Medulla oblongata (tissue), 1 donor: Measurements from ENCODE around the gene EBF3.

Source experiments
- DNase-seq: peaks from one replicate; pipeline ENCODE4 v3.0.0-alpha.2; 2015; ENCODE audit errors: extremely low spot score

Gene EBF3

GRCh38 chr10:129945064-129945463 lies 19.0 kb downstream of the EBF3 start:
- no peak for DNase-seq

DNA sequence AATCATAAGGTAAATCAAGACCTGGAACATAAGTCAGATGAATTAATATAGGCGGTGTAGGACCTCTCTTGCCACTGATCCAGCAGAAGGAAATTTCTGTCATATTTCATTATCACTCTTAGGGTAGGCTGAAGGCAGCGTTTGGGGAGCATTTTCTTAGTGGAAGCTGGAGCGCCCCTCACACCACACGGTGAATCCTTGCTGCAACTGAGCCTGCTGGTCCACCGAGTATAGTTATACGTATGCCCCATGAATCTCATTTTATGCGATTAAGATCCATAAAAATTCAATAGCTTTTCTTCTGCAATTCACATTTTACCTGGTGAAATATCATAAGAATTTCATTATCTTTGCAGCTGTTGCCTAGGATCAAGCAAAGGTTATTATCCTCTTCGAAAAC lies 19.6 kb downstream of the EBF3 start:
- no peak for DNase-seq

GRCh38 chr10:129942936-129943715 lies 20.9 kb downstream of the EBF3 start:
- no peak for DNase-seq

DNA sequence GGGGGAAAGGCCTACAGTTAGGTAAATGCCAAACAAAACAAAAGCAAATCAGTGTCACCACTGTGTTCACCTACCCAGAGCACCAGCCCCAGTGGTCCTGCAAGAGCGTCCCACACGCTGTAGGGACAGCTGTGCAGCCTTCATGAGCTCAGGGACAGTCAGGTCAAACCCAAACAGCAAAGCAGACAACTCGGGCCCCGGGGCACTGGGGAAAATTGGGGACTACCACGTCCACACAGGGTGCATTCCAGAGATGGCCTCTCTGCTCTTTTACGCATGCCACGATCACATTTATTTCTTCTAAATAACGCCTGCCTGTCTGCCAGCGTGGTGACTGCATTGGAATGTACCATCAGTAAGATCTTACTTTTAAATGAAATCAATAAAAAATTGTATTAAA lies 21.7 kb downstream of the EBF3 start:
- DNase-seq, result no peak

DNA sequence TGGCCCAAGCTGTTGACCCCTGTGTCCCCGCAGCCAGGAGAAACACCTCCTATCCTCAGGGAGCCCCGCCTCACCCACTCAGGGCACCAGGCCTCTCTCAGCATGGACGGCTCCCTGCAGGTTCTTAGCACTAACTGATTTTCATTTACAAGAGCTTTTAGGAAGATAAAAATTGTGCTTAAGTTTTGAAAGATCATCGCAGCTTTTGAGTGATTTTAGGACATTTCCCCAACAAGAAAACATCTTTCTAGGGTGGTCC lies 22.1 kb downstream of the EBF3 start:
- no peak for DNase-seq

DNA sequence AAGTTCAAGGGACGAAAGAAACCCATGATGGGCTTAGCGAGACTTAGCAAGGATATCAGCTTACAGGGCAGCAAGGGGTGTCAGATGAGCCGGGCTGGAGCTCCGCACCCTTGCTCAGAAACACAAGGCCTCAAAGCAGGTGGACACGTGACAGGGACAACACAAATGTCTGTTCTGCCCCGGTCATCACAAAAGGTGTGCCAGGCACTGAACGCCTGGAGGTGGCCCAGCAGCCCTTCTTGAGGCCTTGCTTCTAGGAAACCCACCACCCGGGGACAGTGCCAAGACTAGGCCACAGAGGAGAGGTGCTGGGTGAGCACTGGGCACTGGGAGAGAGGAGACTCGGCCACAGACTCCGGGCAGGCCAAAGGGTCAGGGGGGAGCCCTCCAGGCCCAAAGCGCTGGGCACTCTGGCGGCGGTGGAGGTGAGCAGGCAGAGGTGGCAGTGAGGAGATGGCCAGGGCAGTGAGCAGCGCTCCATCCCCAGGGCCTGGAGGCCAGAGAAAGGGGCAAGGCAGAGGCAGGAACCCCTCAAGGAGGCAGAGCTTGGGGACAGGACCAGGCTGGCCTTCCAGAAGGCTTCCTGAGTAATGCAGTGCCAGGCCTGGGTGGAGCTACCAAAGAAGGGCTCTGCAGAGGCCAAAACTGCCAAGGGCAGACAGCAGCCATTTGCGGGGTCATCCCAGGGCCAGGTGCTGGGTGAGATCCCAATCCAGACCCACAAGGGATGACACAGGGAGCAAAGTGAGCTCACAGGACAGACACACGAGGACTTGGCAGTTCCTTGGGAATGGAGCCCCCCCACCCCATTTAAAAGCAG lies 22.7 kb downstream of the EBF3 start:
- no peak for DNase-seq

- no peak for DNase-seq
Observed at GRCh38 chr10:129940617-129941198, 23.4 kb downstream of the EBF3 start.

DNA sequence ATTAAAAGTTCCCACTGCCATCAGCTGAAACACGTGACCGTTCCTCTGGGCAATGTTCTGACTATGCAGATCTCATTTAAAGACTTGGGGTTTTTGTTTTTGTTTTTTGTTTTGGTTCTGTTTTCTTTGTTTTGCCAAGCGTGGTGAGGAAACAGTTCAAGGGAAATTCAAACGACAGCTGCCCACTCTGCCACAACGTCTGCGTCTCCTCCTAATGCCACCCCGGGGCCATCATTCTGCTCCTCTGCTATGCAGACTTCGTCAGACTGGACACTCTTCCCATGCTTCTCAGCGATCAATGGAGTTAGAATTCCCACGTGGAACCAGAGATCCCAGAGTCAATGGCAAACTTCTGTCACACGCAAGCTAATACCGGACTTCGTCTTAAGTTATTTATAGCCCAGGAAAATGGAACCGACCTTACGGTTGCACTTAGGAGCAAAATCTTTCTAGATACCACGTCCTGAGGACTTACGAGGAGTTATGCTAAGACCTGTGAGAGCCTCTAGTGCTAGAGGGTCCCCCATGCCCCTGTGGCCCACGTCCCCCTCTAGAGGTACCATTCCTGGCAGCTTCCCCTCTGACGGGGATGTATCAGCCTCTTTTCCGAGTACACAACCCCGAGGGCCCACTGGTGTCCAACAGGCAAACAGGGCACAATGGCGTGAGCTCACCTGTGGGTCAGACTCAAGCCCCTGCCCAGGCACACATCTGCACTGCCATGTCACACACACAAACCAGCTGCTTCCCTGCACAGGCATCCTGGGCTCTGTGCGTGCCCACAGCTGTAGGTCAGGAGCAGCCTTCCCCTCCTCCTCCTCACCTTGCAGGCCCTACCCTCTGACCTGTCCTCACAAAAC lies 24.4 kb downstream of the EBF3 start:
- no peak for DNase-seq

GRCh38 chr10:129938460-129938859 lies 25.6 kb downstream of the EBF3 start:
- no peak for DNase-seq

DNA sequence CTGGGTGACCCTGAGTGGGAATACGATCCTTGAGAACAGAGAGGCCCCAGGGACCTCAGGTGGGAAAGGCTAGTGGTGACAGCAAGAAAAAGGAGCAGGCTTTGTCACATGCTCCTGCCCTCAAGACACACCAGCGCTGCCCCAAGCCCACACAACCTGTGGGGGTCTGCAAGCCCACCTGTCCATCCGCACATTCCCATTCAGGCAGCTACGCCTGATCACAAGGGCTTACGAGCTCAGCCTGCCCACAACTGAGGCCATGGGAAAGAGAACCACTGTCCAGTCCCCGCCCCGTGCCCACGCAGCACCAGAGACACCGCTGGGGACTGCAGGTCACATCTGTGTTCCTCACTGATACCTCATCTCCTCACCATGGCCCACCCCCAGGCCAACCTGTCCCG lies 26.7 kb downstream of the EBF3 start:
- DNase-seq, result no peak

DNA sequence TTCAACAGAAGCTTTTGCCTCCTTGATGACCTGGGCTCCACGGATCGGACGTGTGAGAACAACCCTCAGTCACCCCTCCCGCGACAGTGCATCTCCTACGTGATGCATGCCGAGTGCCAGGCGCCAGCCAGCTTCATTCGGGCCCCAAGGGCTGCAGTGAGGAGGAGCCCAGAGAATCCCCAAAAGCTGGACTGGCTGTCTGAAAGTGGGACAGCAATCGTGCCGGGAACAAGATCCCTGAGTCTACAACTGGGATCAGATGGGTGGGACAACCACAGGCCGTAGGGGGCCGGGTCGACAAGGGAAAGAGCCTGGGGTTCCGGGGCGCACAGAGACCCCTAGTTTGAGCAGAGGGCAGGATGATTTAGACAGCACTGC lies 27.2 kb downstream of the EBF3 start:
- no peak for DNase-seq

DNA sequence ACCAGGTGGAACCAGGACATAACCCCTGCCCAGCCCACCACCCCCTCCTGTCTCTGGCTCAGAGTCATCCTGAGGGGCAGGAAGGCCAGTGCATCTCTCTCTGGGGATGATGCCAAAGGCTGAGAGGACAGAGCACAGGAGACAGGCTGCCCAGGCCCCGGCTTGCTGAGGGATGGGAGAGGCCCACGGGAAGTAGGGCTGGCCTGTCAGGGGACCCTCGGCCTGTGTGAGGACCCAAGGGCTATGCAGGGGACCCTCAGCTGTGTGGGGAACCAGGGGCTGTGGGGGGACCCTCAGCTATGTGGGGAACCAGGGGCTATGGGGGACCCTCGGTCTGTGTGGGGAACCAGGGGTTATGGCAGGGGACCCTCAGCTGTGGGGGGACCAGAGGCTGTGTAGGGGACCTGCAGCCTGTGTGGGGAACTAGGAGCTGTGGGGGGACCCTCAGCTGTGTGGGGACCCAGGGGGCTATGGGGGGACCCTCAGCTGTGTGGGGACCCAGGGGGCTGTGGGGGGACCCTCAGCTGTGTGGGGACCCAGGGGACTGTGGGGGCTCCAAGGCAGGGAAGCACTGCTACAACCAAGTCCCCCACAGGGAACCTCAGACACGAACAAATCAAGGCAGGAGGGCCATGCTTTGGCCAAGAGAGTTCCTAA lies 27.7 kb downstream of the EBF3 start:
- no peak for DNase-seq

DNA sequence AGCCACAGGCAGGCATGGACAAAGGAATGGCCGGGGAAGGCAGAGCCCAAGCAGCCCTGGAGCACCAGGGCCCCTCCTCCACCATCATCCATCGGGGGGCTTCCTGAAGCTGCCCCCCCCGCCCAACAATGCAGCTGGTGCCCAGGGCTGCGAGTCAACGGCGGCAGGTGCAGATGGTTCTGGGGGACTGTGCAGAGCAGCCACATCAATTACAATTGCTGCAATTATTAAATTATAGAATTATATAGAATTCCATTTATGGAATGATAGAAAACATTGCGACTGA lies 28.3 kb downstream of the EBF3 start:
- no peak for DNase-seq

DNA sequence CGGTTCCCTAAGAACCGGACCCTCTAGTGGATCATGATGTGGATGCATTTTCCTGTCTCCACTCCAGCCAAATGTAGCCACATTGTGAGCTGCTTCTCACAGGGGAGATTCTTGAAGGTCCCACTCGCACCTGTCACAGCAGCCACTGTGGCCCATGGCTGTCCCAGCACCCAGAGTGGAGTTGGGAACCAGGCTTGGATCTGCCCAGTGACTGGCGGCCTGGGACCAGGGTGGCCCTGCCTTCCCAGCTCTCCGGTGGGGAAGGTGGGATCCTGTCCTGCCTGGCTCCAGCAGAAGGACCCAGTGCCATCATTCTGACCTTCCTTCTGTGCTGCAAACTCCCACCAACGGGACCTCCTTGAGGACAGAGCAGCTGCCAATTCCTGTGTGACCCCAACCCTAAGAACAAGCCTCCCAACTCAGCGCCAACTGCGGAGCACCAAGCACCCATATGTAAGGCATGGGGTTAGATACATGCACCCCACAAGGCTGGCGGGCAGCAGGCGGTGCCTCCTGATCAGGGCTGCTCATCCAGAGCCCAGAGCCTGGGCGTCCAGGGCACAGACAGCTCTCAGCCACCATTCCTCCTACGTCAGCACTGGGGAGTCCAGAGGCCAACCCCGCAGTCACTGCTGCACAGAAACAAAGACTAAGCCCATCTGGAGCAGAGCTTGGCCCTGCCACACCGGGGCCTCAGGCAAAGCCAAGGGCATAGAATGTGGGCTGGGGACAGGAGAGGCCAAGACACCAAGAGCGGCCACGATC lies 28.8 kb downstream of the EBF3 start:
- no peak for DNase-seq

GRCh38 chr10:129934196-129934925 lies 29.7 kb downstream of the EBF3 start:
- no peak for DNase-seq

DNA sequence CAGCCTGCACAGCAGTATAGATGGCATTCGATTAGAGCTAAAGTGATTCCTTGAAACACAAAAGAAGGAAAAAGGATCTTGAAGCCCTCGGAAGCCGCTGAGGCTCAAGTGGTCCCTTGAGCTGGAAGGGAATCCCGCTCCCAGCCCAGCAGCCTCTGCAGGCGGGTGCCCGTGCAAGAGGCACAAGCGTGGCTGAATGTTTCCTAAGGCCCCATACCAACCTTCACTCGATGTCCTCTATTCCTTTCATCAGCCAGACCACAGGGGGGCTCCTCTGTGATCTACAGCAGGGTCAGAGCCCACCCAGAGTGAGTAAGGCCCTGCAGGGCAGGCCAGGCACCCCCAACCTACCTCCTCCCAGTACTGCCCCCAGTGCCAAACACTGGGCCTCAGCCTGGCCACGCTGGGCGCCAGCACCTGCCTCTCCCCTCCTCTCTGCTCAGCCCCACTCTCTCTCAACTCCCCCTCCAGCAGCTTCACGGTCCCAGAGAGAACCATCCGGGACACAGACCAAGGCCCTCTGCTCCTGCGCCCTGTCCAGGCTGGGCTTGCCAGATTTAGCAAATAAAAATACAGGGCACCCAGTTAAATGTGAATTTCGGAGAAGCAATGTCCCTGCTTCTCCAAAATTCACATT lies 30.5 kb downstream of the EBF3 start:
- no peak for DNase-seq

GRCh38 chr10:129932751-129933433 lies 31.2 kb downstream of the EBF3 start:
- DNase-seq, result no peak

DNA sequence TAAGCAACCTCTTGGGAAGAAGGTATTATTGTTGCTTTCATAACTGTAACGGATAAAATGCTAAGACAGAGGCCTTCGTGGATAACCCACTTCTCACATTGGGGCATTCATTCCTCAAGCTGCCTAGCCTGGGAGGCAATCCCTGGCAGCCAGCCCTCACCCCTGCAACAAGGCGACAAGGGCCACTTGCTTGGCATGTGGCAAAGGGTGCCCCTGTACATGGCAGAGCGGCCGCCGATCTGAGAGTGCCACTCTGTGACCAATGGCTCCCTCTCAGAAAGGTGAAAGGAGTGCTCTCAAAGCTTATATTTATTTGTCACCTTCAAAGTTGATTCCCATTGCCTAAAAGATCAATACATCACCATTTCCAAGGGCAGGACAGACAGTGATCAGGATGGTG lies 31.9 kb downstream of the EBF3 start:
- DNase-seq, result no peak
